Measurements from ENCODE around the gene SPAG5.

- TF ChIP-seq CTCF (IDR thresholded peaks at IDR 0.05) (peak; percentile 79 to 88), POLR2A (IDR thresholded peaks at IDR 0.05) (no peak)
Measured at GRCh38 chr17:28547623-28548416, 51.0 kb downstream of the SPAG5 start.

All from suprapubic skin (tissue), 3 donors.